GM08714 (cell line): ENCODE measurements around the gene LY6G6C.

Experiments used
- H3K4me3 ChIP-seq: fragments of 200-500 bp; sonication (Bioruptor generic); 2 replicates; pipeline ENCODE4 v1.5.1; 2014; ENCODE audit warnings: mild to moderate bottlenecking, low read length, inconsistent platforms
- ZNF274 ChIP-seq: IDR thresholded peaks from 2 replicates; pipeline ENCODE4 v1.6.1; 2012; ENCODE audit warnings: mild to moderate bottlenecking, low read depth, low read length

The LY6G6C gene

GRCh38 chr6:31676904-31677303 is 44.6 kb downstream of the LY6G6C start:
- TF ChIP-seq ZNF274: no peak
- H3K4me3 ChIP-seq: no peak overlapping the region

GRCh38 chr6:31676322-31676903 is 45.1 kb downstream of the LY6G6C start:
- no peak for TF ChIP-seq ZNF274
- no peak overlapping the region for H3K4me3 ChIP-seq

GRCh38 chr6:31669676-31670075 is 51.9 kb downstream of the LY6G6C start, which contains the start of gene LY6G5B:
Gene LY6G5B (plus strand): TSS chr6:31669976. CDS start chr6:31670951, 975 bp downstream.
- no peak within 1 kb of the TSS for H3K4me3 ChIP-seq
- TF ChIP-seq ZNF274: no peak
